ENCODE data around the gene SLC6A11. TPM values are rescaled to one million over a fixed set of nuclear protein-coding genes. Genes with fewer than 3 reads are reported as not detected.

Gene SLC6A11
- total RNA-seq, 1 donor from 2014 or later = 0.19 TPM

DNA sequence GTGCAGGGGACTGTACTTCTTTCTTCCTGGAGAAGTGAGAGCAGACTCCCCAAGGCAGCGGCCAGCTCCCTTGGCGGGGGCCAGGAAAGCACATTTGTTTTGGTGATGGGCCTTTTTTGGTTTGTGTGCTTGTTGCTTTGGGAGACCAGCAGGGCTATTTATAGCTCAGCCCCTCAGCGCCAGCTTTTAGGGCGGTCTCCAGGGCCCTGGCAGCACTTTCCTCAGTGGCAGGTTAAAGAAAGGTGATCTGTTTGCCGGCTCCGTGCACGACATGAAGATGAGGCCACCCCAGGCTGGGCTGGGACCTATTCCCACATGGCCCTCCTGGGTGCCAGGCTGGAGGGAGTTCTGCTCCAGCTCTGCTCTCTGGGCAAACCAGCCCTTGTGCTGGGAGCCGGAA, 21.8 kb downstream of the SLC6A11 start:
- TF ChIP-seq, protein P1, sequence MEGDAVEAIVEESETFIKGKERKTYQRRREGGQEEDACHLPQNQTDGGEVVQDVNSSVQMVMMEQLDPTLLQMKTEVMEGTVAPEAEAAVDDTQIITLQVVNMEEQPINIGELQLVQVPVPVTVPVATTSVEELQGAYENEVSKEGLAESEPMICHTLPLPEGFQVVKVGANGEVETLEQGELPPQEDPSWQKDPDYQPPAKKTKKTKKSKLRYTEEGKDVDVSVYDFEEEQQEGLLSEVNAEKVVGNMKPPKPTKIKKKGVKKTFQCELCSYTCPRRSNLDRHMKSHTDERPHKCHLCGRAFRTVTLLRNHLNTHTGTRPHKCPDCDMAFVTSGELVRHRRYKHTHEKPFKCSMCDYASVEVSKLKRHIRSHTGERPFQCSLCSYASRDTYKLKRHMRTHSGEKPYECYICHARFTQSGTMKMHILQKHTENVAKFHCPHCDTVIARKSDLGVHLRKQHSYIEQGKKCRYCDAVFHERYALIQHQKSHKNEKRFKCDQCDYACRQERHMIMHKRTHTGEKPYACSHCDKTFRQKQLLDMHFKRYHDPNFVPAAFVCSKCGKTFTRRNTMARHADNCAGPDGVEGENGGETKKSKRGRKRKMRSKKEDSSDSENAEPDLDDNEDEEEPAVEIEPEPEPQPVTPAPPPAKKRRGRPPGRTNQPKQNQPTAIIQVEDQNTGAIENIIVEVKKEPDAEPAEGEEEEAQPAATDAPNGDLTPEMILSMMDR (IDR thresholded peaks at IDR 0.05; ENCODE audit: unreplicated experiment) = no peak
- no peaks in the 10 kb centered on the region for H3K9me3 Mint-ChIP-seq (ENCODE audit: low read depth)
- H3K27me3 Mint-ChIP-seq = peaks cover 59% of the 10 kb centered on the region
- no peaks in the 10 kb centered on the region for H3K36me3 Mint-ChIP-seq (ENCODE audit: insufficient read depth)
- H3K4me1 Mint-ChIP-seq (ENCODE audit: low read depth) = no peaks in the 10 kb centered on the region
- no peak overlapping the region for H3K4me3 Mint-ChIP-seq (ENCODE audit: low read depth)
- no peak for DNase-seq (ENCODE audit: low spot score, unreplicated experiment)
- no peak overlapping the region for H3K27ac Mint-ChIP-seq

DNA sequence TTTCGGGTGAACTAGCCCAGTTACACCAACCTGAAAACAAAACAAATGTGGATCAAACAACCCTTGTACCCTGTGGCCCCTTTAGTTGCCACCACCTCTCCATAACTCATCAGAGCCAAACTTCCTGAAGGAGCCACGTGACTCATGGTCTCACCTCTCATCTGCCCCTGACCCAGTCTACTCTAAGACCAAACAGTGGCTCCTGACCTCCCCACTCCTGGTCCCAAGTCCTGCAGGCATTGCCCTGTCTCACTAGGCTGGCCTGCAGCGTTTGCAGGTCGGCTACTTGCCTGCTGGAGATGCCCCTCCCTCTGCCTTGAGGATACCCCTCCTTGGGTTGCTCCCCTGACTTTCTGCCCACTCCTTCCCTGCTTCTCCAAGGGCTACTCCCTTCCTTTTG, 23.1 kb downstream of the SLC6A11 start:
- DNase-seq (ENCODE audit: low spot score, unreplicated experiment) = no peak
- H3K9me3 Mint-ChIP-seq (ENCODE audit: low read depth) = no peaks in the 10 kb centered on the region
- no peak overlapping the region for H3K4me3 Mint-ChIP-seq (ENCODE audit: low read depth)
- H3K27ac Mint-ChIP-seq = no peak overlapping the region
- H3K4me1 Mint-ChIP-seq (ENCODE audit: low read depth) = no peaks in the 10 kb centered on the region
- no peaks in the 10 kb centered on the region for H3K36me3 Mint-ChIP-seq (ENCODE audit: insufficient read depth)
- TF ChIP-seq, protein P1 (IDR thresholded peaks at IDR 0.05; ENCODE audit: unreplicated experiment) = no peak
- H3K27me3 Mint-ChIP-seq = peaks cover 68% of the 10 kb centered on the region

DNA sequence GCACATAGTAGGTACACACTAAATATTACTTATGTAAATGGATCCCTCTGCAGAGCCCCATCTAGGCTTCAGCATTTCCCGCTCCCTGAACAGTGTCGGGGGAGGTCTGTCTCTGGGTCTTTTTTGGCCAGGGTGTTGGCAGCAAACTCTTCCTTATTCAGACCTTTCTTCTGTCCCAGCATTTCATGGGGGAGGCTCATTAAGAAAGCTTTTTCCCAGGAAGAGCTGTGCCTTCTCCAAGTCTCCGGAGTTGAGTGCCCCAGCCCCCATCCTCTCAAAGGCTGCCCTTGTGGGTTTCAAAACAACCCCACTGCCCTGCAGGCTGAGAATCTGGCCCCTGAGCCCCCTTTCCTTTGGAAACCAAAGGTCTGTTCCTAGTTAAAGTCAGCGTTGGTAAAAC, 25.1 kb downstream of the SLC6A11 start:
- no peaks in the 10 kb centered on the region for H3K4me1 Mint-ChIP-seq (ENCODE audit: low read depth)
- no peak overlapping the region for H3K4me3 Mint-ChIP-seq (ENCODE audit: low read depth)
- no peak overlapping the region for H3K27ac Mint-ChIP-seq
- H3K27me3 Mint-ChIP-seq = peaks cover 75% of the 10 kb centered on the region
- no peak for DNase-seq (ENCODE audit: low spot score, unreplicated experiment)
- no peaks in the 10 kb centered on the region for H3K36me3 Mint-ChIP-seq (ENCODE audit: insufficient read depth)
- no peaks in the 10 kb centered on the region for H3K9me3 Mint-ChIP-seq (ENCODE audit: low read depth)
- TF ChIP-seq, protein P1 (IDR thresholded peaks at IDR 0.05; ENCODE audit: unreplicated experiment) = no peak

DNA sequence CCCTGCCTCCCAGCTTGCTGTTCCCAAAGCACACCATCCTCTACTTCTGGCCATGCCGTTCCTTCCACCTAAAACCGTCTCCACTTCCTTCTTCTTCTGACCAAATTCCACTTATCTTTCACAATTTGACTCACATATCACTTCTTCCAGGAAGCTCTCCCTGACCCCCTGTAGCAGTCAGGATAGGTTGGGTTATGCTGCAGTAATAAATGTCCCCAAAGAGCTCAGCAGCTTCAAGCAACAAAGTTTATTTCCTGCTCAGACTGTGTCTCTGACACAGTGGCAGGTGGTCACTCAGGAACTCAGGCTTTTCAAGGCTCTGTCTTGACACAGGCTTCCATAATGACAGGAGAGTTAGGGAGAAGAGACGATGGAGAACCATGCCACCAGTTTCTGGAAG, 27.4 kb downstream of the SLC6A11 start:
- Mint-ChIP-seq H3K36me3 (ENCODE audit: insufficient read depth) (no peaks in the 10 kb centered on the region), H3K27ac (no peak overlapping the region), H3K27me3 (peaks cover 80% of the 10 kb centered on the region), H3K4me1 (ENCODE audit: low read depth) (no peaks in the 10 kb centered on the region), H3K9me3 (ENCODE audit: low read depth) (no peaks in the 10 kb centered on the region), H3K4me3 (ENCODE audit: low read depth) (no peak overlapping the region)
- TF ChIP-seq, protein P1 (IDR thresholded peaks at IDR 0.05; ENCODE audit: unreplicated experiment) = no peak
- DNase-seq (ENCODE audit: low spot score, unreplicated experiment) = no peak

DNA sequence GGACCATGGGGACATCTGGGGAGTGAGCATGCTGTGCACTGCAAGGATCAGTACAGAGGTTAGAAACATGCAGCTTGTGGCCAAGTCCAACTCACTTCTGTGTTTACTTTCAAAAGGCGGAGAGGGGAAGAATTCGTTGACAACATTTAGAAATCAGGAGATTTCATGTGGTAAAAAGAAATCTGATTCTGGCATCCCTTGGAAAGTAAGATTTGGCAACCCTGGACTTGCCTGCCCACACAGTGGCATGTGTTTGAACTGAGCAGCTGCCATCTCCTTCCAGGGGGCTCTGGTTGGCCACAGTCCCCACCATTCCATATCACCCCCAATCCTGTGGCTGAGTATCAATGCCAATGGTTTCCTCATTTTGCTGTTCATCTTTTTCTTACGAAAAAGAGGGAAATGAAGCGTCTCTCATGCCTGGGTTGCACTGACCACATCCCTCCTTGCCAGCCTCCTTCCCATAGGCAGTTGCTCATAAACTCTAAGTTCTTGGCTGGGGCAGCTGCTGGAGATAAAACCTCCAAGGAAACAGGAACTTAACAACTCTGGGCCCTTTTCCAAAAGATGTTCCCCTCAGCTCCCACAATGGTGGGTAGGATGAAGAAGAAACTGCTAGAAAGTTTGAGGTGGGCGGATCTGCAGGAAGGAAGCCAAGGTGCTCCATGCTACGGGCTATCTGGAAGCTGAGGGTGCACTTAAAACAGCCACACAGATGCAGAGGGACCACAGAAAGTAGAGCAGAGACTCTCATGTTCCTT, 29.2 kb downstream of the SLC6A11 start:
- TF ChIP-seq, protein P1 (IDR thresholded peaks at IDR 0.05; ENCODE audit: unreplicated experiment) = no peak
- Mint-ChIP-seq H3K4me3 (ENCODE audit: low read depth) (no peak overlapping the region), H3K27ac (no peak overlapping the region), H3K9me3 (ENCODE audit: low read depth) (no peaks in the 10 kb centered on the region), H3K27me3 (peaks cover 67% of the 10 kb centered on the region), H3K36me3 (ENCODE audit: insufficient read depth) (no peaks in the 10 kb centered on the region), H3K4me1 (ENCODE audit: low read depth) (no peaks in the 10 kb centered on the region)
- no peak for DNase-seq (ENCODE audit: low spot score, unreplicated experiment)
